Effector CD4-positive, alpha-beta T cell (primary cell): ENCODE results near the gene RGS19.

Experiments
- DNase-seq: peaks from one replicate; pipeline ENCODE4 v3.0.0-alpha.2; 2020

The RGS19 gene

DNA sequence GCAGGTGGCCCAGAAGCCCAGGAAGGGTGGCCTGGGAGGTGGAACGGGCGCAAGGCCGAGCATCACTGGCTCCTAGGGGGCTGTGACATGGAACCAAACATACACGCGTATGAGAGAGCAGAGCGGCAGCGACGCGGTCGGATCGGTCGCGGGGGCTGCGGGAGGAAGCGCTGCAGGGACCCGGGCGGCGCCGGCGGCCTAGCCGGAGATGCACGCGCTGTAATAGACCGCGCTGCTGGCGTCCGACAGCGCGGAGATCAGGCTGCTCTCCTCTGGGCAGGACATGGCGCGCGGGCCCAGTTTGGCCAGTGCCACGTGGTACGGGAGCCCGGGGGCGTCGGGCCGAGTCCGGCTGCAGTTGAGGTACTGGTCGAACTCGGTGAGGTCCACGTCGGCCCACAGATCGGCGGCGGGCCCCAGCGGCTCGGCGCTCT, 31.3 kb downstream of the RGS19 start:
- DNase-seq, result no peak

DNA sequence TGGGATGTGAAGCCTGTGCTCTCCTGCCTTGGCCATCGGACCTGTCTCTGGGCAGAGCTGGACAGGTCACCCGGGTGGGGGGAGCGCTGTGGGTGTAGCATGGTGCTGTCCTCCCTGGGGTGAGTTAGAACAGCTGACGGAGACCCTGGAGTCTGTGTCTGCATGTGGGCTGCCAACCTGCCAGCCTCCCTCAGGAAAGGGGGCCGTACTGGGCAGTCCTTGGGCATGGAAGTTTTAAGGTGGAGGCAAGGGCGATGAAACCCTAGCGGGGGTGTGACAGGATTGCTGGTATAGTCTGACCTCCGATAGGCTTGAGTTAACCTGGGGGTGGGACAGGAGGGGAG, 32.3 kb downstream of the RGS19 start:
- no peak for DNase-seq

DNA sequence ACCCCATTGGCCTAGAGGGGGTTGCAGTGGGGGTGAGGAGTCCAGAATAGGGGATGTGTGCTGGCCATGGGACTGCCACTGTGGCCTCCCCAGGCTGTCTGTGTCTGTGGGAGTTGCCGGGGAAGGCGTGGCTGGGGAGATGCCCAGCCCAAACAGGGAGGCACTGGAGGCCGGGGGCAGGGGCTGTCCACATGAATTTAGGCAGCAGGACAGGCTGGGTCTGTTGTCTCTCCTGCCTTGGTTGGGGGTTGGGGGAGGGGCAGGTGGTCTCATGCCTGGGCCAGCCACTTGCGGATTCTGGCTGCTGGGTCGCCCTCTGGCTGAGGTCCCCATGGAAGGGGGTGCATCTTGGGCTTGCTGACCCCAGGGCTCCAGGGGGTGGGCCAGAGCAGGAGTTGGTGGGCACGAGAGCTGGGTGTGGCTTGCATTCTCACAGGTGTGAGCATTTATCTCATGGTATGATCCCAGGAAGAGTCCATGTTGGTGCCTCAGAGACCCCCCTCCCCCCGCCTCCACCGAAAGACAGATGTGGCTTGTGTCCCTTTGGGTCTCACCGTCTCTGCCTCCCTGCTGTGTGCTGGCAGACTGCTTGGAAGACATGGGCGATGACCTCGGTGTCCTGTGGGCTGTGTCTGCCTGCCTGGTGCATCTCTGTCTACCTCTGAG, 33.8 kb downstream of the RGS19 start:
- DNase-seq, result no peak

DNA sequence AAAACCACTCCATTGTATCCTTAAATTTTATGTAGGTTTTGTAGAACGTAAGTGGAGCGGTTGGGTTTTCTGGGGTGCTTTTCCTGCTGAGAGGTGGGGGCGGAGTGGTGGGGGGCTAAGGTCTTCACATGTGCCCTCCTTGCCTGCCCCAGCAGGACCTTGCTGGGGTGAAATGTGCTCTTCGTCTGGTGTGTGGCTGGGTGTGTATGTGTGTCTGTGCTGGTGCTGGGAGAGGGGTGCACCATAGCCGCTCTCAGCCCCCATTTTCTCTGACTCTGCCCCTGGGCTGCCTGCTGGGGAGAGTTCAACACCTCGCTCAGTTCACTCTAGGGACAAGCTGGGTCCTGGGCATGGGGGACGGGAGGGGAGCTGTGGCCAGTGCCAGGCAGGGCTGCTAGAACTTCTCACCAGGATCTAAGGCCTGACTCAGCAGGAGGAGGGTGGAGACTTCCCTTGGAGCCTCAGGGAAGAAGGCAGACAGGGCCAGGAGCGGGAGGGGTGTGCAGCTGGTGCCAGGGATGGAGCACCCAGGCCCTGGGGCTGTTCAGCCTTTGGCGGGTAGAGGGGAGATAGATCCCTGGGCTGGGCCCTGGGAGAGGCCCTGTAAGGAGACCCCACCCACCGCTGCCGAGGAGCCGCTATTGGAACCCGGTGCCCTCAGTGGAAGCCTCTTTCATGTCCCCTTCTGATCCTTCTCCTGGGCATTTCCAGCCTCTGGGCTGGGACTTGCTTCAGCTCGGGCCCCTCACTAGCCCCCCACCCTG, 34.7 kb downstream of the RGS19 start:
- DNase-seq, result no peak

DNA sequence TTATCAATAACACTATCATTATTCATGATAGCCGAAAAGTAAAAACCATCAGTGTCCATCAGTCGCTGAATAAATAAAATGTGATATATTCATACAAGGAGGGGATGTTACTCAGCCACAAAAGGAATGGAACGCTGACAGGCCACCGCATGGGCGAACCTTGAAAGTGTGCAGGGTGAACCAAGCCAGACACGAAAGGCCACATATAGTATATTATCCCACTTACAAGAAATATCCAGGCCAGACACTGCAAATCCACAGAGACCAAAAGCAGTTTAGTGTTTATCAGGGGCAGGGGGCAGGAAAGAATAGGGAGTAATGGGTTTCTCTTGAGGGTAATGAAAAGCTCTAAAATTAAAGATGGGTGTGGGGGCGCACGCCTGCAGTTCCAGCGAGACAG, 35.5 kb downstream of the RGS19 start:
- DNase-seq, result no peak

DNA sequence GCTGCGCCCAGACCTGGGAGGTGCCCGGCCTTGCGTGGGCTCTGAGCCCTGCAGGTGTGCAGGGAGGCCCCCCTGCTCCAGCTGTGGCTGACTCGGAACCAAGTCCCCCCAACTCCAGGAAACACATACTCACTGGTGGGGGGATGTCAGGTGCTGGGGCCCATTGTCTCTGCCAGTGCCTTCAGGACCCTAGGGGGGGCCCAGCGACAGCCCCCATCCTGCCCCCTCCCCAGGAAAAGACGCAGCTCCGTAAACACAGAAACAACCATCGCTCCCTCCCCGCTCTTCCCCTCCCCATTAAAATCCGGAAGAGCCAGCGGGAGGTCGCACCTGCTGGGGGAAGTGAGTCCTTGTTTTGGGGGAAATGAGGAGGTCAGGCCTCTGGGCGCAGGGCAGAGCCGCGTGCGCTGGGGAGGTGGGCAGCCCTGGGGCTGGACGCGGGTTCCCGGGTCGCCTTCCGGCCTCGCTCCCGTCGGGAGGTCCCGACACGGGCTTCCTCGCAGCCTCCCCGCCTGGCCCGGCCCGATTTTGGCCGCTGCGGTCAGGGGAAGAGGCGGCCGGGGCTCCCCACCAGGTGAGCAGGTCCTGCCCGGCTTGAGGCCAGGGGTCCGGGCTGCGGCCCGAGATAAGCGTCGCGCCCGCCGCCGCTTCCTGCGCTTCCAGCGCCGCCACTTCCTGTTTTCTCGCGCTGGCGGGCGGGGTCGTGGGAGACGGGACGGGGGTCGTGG, 37.1 kb downstream of the RGS19 start:
- DNase-seq, result no peak

DNA sequence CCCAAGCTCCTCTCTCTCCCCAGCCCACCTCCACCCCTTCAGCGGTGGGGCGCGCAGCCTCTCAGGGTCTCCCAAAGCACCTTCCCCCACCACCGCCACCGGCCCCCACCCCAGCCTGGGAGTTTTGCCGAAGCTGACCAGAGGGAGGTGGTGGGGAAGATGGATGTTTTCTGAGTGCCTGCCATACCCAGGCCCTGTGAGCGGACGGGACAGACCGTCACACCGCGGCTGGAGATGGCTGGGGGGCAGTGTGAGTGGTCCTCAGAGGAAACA, 37.6 kb downstream of the RGS19 start:
- no peak for DNase-seq

DNA sequence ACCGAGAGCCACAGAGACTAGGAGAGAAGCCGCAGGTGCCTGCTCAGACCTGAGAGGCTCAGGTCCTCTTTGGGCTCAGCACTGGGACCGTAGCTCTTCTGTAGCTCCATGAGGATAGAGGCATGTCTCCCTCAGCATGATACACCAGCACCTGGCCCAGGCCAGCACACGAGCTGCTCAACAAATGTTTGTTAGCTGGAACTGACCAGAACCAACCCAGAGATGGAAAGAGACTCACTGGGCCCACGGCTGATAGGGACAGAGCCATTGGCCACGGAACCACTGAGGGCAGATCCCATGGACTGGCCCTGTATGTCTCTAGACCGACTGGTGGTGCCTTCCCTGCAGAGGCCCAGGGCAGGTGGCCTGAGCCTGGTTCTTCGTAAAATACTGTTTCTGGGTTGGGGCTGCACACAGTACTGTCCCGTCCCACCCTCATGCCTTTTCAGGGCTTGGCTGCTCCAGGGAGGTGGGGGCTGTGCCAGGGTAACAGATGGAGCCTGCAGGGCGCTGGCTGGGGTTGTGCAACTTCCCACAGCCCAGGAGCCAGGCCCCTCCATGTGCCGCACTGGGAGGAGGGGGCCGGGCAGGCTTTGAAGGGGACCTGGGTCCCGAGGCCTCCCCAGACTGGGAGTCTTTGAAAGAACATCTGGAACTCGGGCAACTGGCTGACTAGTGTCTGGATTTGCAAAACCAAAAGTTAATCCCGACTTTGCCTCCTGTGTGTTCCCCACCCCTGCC, 38.1 kb downstream of the RGS19 start:
- no peak for DNase-seq

DNA sequence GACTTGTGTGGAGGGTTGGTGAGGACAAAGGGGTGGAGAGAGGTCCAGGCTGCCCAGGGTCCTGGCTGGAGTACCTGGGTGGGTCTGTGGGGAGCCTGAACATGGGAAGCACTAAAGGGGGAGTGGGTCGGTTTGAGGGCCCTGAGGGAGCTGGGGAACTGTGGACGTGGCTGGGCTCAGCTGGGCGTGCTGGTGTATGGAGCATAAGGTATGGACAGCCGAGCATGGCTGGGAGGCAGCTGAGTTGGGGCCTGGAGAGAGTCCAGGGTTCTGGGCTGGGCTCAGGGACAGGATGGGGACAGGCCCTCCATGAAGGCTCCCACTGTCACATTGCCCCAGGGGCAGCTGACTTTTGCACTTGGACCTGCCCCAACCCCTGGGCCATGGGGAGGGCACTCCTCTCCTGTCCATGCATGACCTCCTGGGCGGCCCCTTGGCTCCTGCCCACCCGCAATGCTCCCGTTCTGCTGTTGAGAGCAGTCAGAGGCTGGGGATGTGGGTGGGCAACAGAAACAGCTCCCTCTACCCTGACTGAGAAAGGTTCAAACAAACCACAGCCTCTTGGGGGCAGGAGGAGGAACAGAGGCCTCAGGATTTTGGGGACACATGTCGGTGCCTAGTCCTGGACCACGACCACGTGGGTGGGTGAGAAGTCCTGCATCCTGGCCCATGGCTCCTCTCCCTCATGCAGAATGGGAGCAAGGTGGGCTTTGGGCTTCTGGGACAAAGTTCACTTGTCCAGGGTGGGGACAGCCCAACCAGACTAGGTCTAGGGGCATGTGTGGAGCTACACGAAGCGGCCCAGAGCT, 38.9 kb downstream of the RGS19 start:
- no peak for DNase-seq

DNA sequence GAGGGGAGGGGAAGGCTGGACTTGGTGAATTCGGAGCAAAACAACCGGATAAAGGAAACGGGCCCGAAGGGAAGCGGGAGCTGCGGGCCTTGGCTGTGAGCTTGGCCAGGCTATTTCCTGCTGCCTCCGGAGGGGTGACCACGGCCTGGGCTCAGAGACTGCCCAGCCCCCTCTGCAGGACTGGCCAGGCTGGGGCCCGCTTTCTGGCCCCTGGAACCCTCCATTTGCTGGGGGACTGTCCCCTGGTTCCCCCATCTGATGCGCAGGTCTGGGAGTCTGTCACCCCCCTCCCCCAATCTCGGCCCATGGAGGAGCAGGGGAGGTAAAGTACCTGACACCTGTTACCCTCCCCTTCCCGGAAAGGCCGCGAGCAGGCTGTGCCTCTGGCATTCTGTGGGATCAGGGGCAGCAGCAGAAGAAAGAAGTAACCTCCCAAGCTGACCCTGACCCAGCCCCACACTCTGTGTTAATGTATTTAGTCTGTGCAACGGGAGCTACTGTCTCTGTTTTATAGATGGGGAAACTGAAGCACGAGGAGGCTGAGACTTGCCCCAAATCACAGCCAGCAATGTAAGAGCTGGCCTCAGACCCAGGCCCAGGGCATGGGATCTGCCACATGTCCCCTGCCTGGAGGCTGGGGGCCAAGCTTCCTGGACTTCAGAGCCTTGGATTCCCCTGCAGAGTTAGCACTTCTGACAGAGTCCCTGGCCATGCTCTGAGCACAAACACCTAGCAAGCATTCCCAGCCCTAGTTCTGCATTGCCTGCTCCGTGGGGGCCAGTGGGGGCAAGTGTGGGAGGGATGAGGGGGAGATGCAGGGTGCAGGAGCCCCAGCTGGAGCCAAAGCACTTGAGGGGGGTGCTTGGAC, 39.8 kb downstream of the RGS19 start:
- no peak for DNase-seq

DNA sequence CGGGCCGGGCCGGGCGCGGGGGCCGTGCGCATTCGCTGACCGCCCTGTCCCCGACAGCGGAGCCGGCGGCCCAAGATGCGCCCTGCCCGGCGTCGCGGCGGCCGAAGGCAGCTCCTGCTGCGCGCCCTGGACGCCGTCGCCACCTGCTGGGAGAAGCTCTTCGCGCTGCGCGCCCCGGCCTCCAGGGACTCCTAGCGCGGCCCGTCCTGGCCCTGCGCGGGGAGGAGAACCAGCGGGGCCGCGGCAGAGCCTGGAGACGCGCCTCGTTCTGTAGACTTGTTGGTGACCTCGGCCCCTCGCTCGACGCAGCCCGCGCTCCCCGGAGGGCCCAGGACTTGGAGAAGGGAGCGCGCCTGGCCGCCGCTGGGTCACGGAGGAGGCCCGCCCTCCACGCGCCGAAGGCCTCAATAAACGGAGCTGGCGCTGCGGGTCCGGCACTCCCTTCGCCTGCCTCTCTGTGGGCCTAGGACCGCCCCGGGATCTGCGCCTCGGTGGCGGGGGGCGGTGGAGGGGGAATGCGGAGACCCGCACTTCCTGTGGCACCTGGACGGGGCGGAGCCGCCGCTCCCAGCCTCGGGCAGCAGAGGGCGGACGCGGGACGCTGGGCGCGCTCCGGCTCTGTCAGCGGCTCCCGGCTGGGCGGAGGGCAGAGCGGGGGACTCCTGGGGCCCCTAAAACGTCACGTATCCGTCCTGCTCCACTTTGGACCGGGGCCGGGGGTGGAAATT, 40.6 kb downstream of the RGS19 start:
- peak; percentile 68 for DNase-seq

DNA sequence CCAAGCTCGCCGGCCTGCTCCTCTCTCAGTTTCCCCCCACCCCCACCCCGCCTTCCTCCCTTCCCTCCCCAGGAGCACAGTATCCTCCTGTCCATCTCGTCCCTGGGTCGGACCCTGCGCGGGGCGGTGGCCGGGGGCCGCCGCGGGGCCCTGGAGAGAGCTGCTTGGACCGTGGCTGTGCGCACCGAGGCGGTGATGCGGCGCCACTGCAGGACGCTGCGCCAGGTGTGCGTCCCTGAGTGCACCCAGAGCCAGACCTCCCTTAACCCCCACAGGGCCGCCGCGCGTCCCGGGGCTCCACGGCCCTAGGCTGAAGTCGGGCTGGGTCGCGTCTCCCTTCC, 41.1 kb downstream of the RGS19 start:
- DNase-seq, result no peak

DNA sequence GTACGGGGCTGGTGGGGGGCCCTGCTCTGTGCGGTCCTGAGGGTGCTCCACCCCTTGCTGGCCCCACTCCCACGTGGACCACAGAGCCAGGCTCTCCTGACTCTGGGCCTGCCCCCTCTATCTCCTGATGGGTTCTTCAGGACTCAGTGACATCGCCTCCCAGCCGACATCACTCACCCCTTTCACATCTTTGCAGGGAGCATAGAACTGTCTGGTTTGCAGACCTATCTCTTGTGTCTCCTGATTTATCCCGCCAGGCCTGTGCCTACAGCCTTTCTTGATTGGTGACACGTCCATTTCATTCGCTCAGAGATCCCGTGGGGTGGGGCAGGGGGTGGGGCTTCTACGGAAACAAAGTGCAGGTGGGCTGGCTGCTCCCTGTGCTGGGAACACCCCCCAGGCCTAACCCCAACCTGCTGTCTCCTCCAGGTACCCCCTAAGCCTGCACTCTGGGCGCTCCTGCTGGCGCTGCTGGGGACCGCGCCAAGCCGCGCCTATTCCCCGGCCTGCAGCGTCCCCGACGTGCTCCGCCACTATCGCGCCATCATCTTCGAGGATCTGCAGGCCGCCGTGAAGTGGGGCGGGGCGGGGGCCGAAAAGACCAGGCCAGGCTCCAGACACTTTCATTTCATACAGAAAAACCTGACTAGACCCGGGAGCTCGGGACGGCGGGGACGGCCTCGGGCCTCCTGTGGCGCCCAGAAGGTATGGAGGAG, 41.7 kb downstream of the RGS19 start:
- DNase-seq, result no peak

DNA sequence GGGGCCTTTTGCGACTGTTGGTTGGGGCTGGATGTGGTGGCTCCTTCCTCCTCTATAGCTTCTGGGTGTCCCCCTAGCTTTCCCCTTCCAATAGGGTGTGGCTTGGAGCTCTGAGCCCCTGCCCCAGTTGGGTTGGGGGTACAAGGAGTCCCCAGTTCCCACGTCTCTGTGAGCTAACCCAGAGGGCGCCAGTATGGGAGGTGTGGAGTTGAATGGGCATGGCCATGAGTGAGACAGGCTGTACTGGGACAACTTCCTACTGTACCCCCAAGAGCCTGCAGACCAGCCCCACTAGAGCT, 42.2 kb downstream of the RGS19 start:
- DNase-seq, result no peak

DNA sequence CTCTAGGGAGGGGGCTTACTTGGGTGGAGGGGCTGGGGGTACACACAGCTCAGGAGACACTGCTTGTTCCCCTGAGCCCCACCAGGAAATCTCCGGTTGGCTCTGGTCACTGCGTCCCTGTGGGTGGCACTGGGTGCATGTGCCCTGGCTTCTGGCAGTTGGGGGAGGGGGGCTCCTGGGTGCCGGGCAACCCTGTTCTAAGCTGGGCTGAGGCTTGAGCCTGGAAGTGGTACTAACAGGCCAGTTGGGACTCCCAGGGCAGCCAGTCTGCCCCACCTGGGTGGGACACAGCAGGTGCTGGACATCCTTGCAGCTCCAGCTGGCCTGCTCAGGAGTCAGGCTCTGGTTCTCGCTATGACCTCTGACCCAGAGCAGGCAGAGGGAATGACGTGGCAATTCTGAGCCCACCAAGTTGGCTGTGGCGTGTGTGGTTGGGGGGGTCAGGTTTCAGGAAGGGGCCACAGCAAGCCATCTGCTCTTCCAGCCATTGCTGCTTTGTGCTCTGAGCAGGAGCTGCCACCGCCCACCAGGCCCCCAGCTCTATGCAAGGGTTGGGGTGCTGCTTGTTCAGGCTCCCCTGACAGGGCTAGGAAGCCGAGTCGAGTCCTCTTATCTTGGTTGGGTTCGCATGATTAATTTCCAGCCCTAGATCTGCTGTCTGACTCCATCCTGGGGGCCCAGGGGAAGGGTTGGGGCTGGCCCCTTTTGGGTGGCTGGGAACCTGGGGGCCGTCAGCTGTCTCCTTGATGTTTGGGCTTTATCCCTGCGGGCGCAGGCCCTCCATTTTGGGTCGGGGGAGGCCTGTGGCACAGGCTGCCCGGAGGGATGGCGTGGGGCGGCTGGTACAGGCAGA, 42.7 kb downstream of the RGS19 start:
- no peak for DNase-seq

DNA sequence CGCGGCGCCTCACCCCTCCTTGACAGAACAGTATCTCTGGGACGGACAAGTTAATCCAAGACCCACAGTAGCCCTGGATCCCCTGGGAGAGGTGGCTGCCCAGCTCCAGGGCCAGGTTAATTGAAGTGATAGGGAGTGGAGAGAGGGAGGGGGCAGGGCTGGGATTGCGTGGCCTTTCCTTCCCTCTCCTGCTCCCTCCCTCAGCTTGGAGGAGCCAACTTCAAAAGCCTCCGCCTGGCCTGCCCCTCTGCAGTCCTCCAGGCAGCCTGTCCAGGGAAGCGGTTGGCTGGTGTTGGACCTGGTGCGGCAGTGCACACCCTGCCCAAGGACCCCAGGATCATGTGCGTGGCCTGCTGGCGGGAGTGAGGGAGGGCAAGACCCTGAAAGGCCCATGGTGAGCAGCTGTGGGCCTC, 43.4 kb downstream of the RGS19 start, which contains the start of gene C20orf204:
Gene C20orf204, plus strand, starts transcription at position 250 of the 413 bp plus-strand sequence. Its CDS starts 142 bp downstream, at position 392.
- no peak for DNase-seq

DNA sequence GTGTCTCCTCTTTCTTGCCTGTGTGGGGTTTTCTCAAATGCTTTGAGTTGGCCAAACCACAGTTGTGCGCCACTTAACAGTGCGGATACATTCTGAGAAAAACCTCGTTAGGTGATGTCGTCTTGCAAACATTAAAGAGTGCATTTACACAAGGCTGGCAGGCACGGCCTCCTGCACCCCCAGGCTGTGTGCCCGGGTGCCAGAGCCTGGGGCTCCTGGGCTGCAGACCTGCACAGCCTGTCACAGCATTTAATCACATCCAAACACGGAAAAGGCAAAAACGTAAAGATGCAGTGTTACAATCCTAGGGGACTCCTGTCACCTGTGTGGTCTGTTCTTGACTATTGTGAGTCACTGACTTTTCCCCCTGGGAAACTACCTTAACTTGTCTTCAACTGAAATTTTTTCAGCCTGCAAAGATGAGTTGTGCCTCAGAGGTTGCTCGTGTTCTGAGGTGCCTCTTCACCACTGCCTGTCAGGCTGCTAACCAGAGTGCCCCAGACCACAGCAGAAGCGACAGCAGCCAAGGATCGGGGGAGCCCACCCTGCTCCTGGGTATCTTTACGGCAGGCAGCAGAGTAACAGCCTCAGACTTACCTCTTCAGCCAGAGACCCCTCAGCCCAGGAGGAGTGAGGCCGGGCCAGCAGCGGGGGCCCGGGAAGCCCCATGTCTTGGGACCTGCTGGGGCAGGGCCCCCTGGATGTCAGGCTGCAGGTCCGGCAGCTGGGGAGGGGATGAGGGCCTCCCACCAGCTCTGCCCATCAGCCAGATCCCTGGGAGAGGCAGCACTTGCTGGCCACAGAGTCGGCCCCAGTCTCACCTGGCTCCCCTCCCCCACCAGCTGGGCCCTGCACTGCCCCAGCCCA, 44.0 kb downstream of the RGS19 start:
- DNase-seq, result no peak

DNA sequence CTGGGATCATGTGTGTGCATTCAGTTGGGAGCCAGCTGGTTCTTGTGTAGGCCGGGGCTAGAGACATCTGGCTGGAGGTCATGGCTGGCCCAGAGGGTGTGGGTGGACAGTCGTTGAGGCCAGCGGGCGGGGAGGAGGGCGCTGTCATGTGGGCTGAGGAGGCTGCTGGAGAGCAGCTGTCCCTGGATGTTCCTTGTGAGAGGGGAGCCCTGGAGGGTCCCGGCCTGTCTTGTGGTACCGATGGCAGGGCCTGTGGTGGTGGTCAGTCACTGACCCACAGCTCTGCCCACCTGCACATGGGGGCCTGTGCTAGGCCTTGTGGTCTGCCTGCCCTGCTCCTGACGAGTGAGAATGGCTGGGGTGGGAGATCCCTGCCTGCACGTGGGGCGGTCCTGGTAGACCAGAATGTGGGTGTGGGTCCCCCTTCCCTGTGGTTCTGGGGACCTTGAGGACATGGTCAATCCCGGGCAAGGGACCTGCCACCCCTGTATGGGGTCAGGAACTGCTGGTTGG, 45.3 kb downstream of the RGS19 start:
- no peak for DNase-seq
